ENCODE data around the gene VPS13D. TPM values are rescaled to one million over a fixed set of nuclear protein-coding genes. Genes with fewer than 3 reads are reported as not detected.

VPS13D gene
- total RNA-seq, 1 donor from 2014 or later = 77.8 TPM

- Mint-ChIP-seq H3K4me1 (peaks cover 39% of the 10 kb centered on the region), H3K9me3 (no peaks in the 10 kb centered on the region), H3K36me3 (peaks cover 56% of the 10 kb centered on the region), H3K27me3 (ENCODE audit: low read depth) (no peaks in the 10 kb centered on the region), H3K4me3 (no peak overlapping the region), H3K27ac (peak overlapping the region; percentile 72)
- no peak for DNase-seq (ENCODE audit: low spot score in 2 of 2, unreplicated experiment in 2 of 2)
- no peak for TF ChIP-seq CTCF (IDR thresholded peaks at IDR 0.05; ENCODE audit: unreplicated experiment)
Measured at GRCh38 chr1:12333036-12333785, 103.4 kb downstream of the VPS13D start.

DNA sequence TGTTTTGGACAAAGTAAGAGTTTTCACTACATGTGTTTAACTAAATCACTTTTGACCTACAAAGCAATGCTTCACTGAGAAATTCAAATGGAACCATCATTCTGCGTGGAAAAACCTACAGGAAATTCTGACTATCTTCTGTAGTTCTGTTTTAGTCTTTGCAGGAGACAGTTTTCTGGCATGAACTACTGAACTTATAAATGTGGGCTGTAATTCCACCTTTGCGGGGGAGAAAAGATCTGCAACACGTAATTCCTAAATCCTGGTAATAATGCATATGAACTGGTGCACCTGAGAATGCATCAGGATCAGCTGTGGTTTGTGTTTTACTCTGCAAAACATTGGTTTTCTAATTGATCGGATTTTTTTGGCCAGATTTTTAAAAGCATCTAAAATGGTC is 106.0 kb downstream of the VPS13D start:
- no peak for DNase-seq (ENCODE audit: low spot score in 2 of 2, unreplicated experiment in 2 of 2)
- Mint-ChIP-seq H3K9me3 (no peaks in the 10 kb centered on the region), H3K36me3 (peaks cover 49% of the 10 kb centered on the region), H3K27ac (peak overlapping the region; percentile 82), H3K4me3 (no peak overlapping the region), H3K27me3 (ENCODE audit: low read depth) (no peaks in the 10 kb centered on the region), H3K4me1 (peaks cover 62% of the 10 kb centered on the region)
- TF ChIP-seq CTCF (IDR thresholded peaks at IDR 0.05; ENCODE audit: unreplicated experiment) = no peak

DNA sequence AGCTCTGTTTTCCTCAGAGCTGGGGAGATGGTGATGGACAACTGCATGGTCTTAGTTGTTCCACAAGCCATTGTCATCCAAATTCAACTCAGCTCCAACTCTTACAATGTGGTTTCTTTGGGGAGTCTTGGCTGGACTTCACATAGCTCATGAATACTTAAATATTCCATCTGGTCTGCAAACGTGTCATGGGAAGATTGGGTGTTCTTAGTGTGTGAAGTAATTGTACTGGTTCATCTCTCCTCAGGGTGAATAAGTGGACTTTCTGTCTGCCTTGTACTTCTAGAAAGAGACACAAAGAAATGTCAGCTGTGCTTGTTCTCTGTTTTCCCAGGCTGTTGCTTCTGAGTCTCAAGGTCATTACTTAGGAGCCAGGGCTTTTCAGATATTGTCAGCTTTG is 106.6 kb downstream of the VPS13D start:
- peaks cover 68% of the 10 kb centered on the region for H3K4me1 Mint-ChIP-seq
- DNase-seq (ENCODE audit: low spot score in 2 of 2, unreplicated experiment in 2 of 2) = no peak
- peak overlapping the region; percentile 82 for H3K27ac Mint-ChIP-seq
- H3K4me3 Mint-ChIP-seq = no peak overlapping the region
- H3K9me3 Mint-ChIP-seq = no peaks in the 10 kb centered on the region
- no peak for TF ChIP-seq CTCF (IDR thresholded peaks at IDR 0.05; ENCODE audit: unreplicated experiment)
- no peaks in the 10 kb centered on the region for H3K27me3 Mint-ChIP-seq (ENCODE audit: low read depth)
- peaks cover 47% of the 10 kb centered on the region for H3K36me3 Mint-ChIP-seq

GRCh38 chr1:12338017-12338416 is 108.2 kb downstream of the VPS13D start:
- Mint-ChIP-seq H3K36me3 (peaks cover 44% of the 10 kb centered on the region), H3K9me3 (no peaks in the 10 kb centered on the region), H3K27me3 (ENCODE audit: low read depth) (no peaks in the 10 kb centered on the region), H3K27ac (peak overlapping the region; percentile 88), H3K4me3 (no peak overlapping the region), H3K4me1 (peaks cover 78% of the 10 kb centered on the region)
- DNase-seq (ENCODE audit: low spot score in 2 of 2, unreplicated experiment in 2 of 2) = no peak
- no peak for TF ChIP-seq CTCF (IDR thresholded peaks at IDR 0.05; ENCODE audit: unreplicated experiment)

DNA sequence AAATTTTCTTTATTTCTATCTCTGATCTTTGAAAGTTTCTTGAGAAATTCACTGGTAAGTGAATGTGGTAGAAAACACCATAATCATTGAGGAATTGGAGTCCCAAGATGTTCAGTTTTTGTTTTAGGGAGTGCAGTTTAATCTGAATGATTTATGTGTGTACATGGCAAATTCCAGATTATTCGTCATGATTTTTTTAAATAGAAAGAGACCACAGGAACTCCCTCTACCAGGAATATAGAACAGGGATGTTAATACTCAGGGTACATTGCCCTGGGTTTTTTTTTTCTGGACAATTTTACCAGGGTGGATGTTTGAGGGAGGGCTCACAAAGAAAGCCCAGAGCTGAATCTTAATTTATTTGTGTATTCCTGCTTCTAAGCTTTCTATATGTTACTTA is 109.0 kb downstream of the VPS13D start:
- no peak overlapping the region for H3K4me3 Mint-ChIP-seq
- peaks cover 78% of the 10 kb centered on the region for H3K4me1 Mint-ChIP-seq
- H3K9me3 Mint-ChIP-seq = no peaks in the 10 kb centered on the region
- no peaks in the 10 kb centered on the region for H3K27me3 Mint-ChIP-seq (ENCODE audit: low read depth)
- no peak for TF ChIP-seq CTCF (IDR thresholded peaks at IDR 0.05; ENCODE audit: unreplicated experiment)
- peak overlapping the region; percentile 88 for H3K27ac Mint-ChIP-seq
- H3K36me3 Mint-ChIP-seq = peaks cover 39% of the 10 kb centered on the region
- DNase-seq (ENCODE audit: low spot score in 2 of 2, unreplicated experiment in 2 of 2) = no peak

Measured in mesothelial cell of epicardium (in vitro differentiated cells).